KOPT-K1 (cell line): ENCODE measurements around the gene CTDSPL.

Experiments used
- H3K27ac ChIP-seq: fragments of 200-600 bp; sonication (generic); 2 replicates; pipeline ENCODE4 v1.5.1; 2016; ENCODE audit warnings: antibody characterized with exemption, mild to moderate bottlenecking, low read depth, low read length; ENCODE audit not compliant: poor library complexity, severe bottlenecking
- H3K36me3 ChIP-seq: fragments of 200-600 bp; sonication (generic); 2 replicates; pipeline ENCODE4 v1.5.1; 2017; ENCODE audit warnings: antibody characterized with exemption, mild to moderate bottlenecking, low read length, moderate library complexity; ENCODE audit not compliant: insufficient read depth
- H3K9me3 ChIP-seq: fragments of 200-600 bp; sonication (generic); 2 replicates; pipeline ENCODE4 v1.5.1; 2017; ENCODE audit warnings: antibody characterized with exemption, low read length, mild to moderate bottlenecking; ENCODE audit not compliant: insufficient read depth, poor library complexity, severe bottlenecking

CTDSPL gene

DNA sequence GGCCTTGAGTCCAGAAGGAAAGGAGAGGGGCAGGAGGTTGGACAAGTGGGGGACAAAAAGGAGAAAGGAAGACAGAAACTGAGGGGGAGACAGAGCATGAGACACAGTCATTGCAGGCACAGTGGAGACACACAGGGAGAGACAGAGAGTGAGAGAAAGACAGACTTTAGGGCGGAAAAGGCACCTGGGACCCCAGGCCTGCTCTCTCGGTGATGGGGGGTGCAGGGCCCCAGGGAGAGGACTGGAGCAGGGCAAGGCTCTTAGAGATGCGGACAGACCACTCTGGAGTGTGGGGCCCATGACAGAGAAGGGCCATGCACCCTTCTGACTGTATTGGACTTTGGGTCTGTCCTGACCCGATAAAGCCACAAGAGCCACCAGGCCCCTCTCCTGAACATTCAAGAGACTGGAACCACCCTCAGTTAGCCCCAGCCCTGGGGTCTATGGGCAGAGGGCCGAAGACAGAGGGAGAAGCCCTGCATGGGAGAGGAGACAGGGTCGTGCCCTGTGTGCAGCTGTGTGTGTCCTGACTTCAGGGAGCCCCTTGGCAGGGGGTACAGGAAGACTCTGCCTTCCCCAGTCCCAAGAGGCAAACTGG is 155.3 kb downstream of the CTDSPL start:
- Histone ChIP-seq H3K9me3 (peaks cover 5% of the 10 kb centered on the region), H3K27ac (no peak overlapping the region), H3K36me3 (no peaks in the 10 kb centered on the region)

DNA sequence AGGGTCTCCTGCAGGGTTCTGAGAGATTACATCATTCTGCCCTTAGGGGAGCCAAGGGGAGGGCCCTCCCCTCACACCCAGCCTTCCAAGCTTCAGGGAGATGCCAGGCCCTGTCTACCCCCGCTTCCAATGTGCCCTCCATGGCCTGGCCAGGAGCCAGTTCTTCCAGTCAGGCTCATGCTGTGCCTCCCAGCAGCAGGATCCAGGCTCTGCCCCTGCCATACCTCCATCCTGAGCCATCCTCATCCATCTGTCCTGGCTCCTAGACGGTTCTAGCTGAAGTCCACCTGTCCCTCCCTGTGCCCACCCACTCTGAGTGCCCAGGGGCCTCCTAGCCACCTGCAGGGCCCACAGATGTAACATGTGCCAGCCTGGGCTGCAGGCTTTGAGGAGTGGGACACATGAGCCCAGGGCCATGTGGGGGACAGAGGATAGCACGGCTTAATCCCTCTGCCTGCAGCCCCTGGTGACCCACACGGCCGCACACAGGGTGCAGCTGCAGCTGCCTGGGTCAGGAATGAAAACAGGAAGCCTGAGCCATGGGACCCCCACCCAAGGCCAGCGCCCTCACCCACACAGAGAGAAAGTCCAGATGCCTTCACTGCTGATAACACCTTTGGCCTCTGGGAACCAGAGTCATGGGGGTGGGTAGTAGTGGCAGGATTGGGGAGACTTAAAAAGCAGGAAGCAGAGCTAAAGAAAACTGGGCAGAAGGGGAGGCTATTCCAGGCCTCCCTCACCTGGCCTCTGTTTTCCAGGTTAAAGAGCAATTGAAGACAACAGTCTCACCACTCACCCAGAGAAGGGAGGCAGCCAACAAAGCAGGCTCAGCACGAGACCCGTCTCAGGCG is 156.0 kb downstream of the CTDSPL start:
- H3K27ac ChIP-seq: no peak overlapping the region
- H3K36me3 ChIP-seq: no peaks in the 10 kb centered on the region
- H3K9me3 ChIP-seq: peaks cover 5% of the 10 kb centered on the region

- H3K27ac ChIP-seq: no peak overlapping the region
- peaks cover 5% of the 10 kb centered on the region for H3K9me3 ChIP-seq
- no peaks in the 10 kb centered on the region for H3K36me3 ChIP-seq
These were observed 156.9 kb downstream of the CTDSPL start for GRCh38 chr3:38018296-38019266.

DNA sequence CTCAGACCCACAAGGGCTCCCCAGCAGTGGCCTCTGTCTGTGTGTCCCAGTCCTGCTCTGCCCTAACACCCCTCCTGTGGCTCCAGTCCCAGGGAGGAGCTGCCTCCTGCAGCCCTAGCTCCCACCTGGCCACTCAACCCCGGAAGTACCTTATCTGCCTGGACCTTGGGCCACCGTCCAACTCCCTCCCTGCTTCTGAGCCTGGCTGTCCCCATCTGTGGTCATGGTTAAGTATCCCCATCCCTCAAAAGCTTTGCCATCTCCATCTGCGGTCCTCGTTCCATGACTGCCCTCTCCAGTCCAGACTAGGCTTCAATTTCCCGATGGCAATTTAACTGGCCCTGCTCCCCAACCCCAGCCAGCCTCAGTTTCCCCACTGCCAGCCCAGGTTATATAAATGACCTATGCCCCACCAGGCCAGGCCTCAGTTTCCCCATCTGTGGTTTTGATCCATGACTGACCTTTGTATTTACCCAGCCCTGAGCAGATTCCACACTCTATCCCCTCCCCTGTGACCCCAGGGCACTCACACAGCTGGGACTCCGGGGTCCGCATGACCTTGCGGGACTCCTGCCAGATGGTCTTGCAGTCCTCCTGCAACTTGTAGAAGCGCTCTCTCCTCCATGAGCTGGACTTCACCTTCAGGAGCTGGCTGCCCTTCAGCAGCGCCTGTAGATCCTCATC is 158.1 kb downstream of the CTDSPL start:
- Histone ChIP-seq H3K36me3 (no peaks in the 10 kb centered on the region), H3K27ac (no peak overlapping the region), H3K9me3 (peaks cover 5% of the 10 kb centered on the region)

GRCh38 chr3:38020342-38020726 is 158.7 kb downstream of the CTDSPL start:
- peaks cover 5% of the 10 kb centered on the region for H3K9me3 ChIP-seq
- H3K27ac ChIP-seq: no peak overlapping the region
- H3K36me3 ChIP-seq: no peaks in the 10 kb centered on the region

DNA sequence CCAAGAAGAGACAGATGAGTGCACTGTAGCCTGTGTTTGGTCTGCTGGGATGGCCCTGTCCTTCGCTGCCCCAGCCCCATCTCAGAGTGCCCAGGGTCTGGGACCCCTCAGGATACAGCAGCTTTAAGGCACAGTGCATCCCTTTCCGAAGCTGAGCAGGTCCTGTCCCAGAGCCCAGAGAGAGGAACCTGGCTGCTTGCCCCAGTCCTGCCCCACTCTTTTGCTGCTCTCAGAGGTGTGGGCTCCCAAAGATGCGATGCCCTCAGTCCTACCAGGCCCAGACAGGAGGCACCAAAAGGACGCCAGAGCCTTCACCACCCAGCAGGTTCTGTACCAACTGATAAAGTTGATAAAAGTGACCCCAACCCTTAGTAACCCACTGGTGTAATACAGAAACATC is 159.5 kb downstream of the CTDSPL start:
- Histone ChIP-seq H3K9me3 (peaks cover 3% of the 10 kb centered on the region), H3K36me3 (no peaks in the 10 kb centered on the region), H3K27ac (no peak overlapping the region)

GRCh38 chr3:38022301-38022700 is 160.6 kb downstream of the CTDSPL start:
- no peaks in the 10 kb centered on the region for H3K9me3 ChIP-seq
- no peak overlapping the region for H3K27ac ChIP-seq
- no peaks in the 10 kb centered on the region for H3K36me3 ChIP-seq

GRCh38 chr3:38022896-38023709 is 161.4 kb downstream of the CTDSPL start:
- H3K27ac ChIP-seq: no peak overlapping the region

GRCh38 chr3:38026856-38027255 is 165.2 kb downstream of the CTDSPL start:
- H3K27ac ChIP-seq: no peak overlapping the region
- no peaks in the 10 kb centered on the region for H3K36me3 ChIP-seq
- no peaks in the 10 kb centered on the region for H3K9me3 ChIP-seq

More at GRCh38 chr3:38022896-38023709, 161.4 kb downstream of the CTDSPL start:
- Histone ChIP-seq H3K9me3 (no peaks in the 10 kb centered on the region), H3K36me3 (no peaks in the 10 kb centered on the region)

GRCh38 chr3:38027466-38028465 is 166.1 kb downstream of the CTDSPL start:
- H3K27ac ChIP-seq: no peak overlapping the region
- no peaks in the 10 kb centered on the region for H3K9me3 ChIP-seq
- no peaks in the 10 kb centered on the region for H3K36me3 ChIP-seq

- no peak overlapping the region for H3K27ac ChIP-seq
- no peaks in the 10 kb centered on the region for H3K36me3 ChIP-seq
- H3K9me3 ChIP-seq: no peaks in the 10 kb centered on the region
These were observed 167.1 kb downstream of the CTDSPL start for GRCh38 chr3:38028621-38029361.

GRCh38 chr3:38029400-38030125 is 167.9 kb downstream of the CTDSPL start, which contains the start of gene PLCD1:
PLCD1 (minus strand) TSS chr3:38029642; CDS start chr3:38029539, 103 bp downstream.
- no peaks in the 10 kb centered on the region for H3K9me3 ChIP-seq
- H3K27ac ChIP-seq: no peak within 1 kb of the TSS
- no peaks in the 10 kb centered on the region for H3K36me3 ChIP-seq
